Fibroblast of pulmonary artery (primary cell): ENCODE results near the gene ZNF32.
A peak's percentile ranks its signal among the peaks of the same experiment; 100 is the strongest.

ENCODE experiments used
- DNase-seq: peaks from one replicate; pipeline ENCODE4 v3.0.0-alpha.2; 2010; ENCODE audit warnings: low read depth
- H3K4me3 ChIP-seq: replicated peaks from 2 replicates; pipeline ENCODE4 v1.5.1; 2011; ENCODE audit warnings: low read depth, mild to moderate bottlenecking, control low read depth, low read length, moderate library complexity
- CTCF ChIP-seq: IDR thresholded peaks from 2 replicates; pipeline ENCODE4 v1.5.1; 2011; ENCODE audit warnings: mild to moderate bottlenecking, control low read depth, low read length, inconsistent platforms; ENCODE audit errors: missing control alignments

ZNF32 gene

GRCh38 chr10:43648398-43649184 is at the start of gene ZNF32:
TSS of gene ZNF32 (minus strand) at chr10:43648881. CDS start at chr10:43646133, 2,748 bp downstream.
- no peak for TF ChIP-seq CTCF
- H3K4me3 ChIP-seq, result peak within 1 kb of the TSS; percentile 63
- peak; percentile 86 for DNase-seq

DNA sequence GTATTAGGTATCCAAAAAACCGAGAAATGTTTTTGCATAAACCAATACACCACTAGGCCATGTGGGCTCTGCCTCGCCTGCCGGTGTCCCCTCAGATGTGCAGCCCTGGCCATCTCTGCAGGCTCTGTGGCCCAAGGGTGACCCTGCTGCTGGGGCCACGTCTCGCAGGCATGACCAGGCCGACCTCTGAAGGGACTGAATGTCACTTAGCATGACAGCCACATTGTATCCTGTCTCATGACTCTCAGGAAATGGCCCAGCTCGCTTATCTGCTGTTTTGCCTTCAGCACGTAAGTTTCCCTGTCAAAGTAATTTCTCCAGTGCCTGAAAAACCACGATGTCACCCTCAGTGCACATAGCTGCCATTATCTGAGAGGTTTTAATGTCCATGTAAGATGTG is 49.5 kb upstream of the ZNF32 start:
- no peak for TF ChIP-seq CTCF
- no peak for DNase-seq
- no peak overlapping the region for H3K4me3 ChIP-seq

GRCh38 chr10:43696909-43697483 is 48.3 kb upstream of the ZNF32 start:
- no peak for DNase-seq
- H3K4me3 ChIP-seq, result no peak overlapping the region
- TF ChIP-seq CTCF, result no peak

- no peak for DNase-seq
- no peak overlapping the region for H3K4me3 ChIP-seq
- no peak for TF ChIP-seq CTCF
Measured at GRCh38 chr10:43695730-43696129, 47.0 kb upstream of the ZNF32 start.

DNA sequence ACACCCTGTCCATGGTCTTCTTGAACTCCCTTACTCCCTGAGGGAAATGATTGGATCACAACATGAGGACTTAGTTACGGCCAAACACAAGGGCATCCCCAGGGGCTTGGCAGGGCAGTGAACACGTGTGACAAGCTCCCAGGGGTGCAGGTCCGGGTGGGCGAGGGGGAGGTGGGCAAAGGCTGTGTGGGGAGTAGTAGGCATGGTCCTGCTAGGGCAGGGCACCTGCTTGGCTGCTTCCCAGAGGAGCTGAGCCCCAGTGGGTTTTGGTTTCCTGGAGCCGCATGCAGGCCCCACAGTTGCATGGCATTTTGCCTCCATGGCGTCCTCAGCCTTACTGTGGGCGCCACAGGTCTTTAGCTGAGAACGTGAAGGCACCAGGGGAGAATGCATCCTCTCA is 46.6 kb upstream of the ZNF32 start:
- no peak for DNase-seq
- TF ChIP-seq CTCF, result no peak
- no peak overlapping the region for H3K4me3 ChIP-seq

DNA sequence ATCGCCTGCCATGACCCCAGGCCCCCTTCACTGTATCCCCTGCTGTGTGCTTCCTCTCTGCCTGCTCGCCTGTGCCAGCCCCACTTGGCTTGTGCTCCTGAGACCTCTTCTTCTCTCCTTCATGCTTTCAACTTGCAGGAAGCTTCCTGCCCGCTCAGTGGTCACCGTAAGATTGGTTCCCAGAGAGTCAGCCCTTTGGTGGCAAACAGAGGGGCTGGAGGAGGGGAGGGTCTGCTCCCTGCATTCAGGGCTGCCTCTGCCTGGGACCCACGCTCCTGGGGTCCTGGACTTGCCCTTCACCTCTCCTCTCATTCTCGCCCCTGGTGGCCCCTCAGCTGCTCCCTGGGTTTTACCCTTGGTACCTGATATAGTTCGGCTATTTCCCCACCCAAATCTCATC is 45.8 kb upstream of the ZNF32 start:
- no peak overlapping the region for H3K4me3 ChIP-seq
- no peak for DNase-seq
- no peak for TF ChIP-seq CTCF

DNA sequence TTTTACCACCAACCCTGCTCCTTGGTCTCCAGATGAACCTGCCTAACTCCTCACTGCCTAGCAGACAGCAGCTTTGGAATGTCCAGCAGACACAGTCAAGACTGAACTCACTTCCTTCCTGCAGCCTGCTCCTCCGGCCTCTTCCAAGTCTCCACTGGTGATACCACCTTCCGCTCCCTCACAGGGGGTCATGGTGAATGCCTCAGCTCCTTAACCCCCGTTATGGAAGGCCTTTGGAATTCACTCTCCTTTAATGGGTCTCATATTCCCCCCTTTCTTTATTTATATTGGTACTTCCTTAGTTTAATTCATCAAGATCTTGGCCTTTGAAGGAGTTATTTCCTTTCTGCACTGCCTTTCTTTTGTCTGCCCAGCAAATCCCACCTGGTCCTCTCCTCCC is 44.9 kb upstream of the ZNF32 start:
- no peak for TF ChIP-seq CTCF
- DNase-seq, result peak; percentile 86
- no peak overlapping the region for H3K4me3 ChIP-seq
